Transverse colon (tissue), 4 donors: ENCODE data around the gene ELF2. TPM values are rescaled to one million over a fixed set of nuclear protein-coding genes. Genes with fewer than 3 reads are reported as not detected.
"Not testable (repeated sequence)": the region's sequence is repeated elsewhere in the genome, so short reads cannot be mapped to it uniquely, and the experiment has no call there.

Source experiments
- DNase-seq: peaks from one replicate; pipeline ENCODE4 v3.0.0-alpha.2; 2019
- H3K27ac ChIP-seq, 4 donors: fragments of 200-600 bp; sonication (generic); 2 replicates each; pipeline ENCODE4 v1.5.1; 2016 to 2018; ENCODE audit warnings: inconsistent platforms in 4 of 4
- H3K27me3 ChIP-seq: fragments of 200-600 bp; sonication (generic); 2 replicates; pipeline ENCODE4 v1.5.1; 2017; ENCODE audit warnings: inconsistent platforms
- H3K36me3 ChIP-seq, 4 donors: fragments of 200-600 bp; sonication (generic); 2 replicates each; pipeline ENCODE4 v1.5.1; 2017 to 2019; ENCODE audit warnings: inconsistent platforms in 4 of 4
- H3K4me1 ChIP-seq, 4 donors: fragments of 200-600 bp; sonication (generic); 2 replicates each; pipeline ENCODE4 v1.5.1; 2017 to 2020; ENCODE audit warnings: inconsistent platforms in 4 of 4
- H3K4me3 ChIP-seq, 4 donors: fragments of 200-600 bp; sonication (generic); 1 replicate in 1 of 4; 2 replicates in 3 of 4; pipeline versions ENCODE4 v1.5.1 to v1.6.1; 2017 to 2019; ENCODE audit warnings: inconsistent platforms in 4 of 4
- H3K9me3 ChIP-seq, 2 donors: fragments of 200-600 bp; sonication (generic); 2 replicates each; pipeline ENCODE4 v1.5.1; 2017 to 2019; ENCODE audit warnings: inconsistent platforms in 2 of 2
- CTCF ChIP-seq, 5 experiments: fragments of 200-600 bp in 3 of 5; fragments of 450-650 bp in 2 of 5; sonication (generic) in 3 of 5; IDR thresholded peaks; 1 replicate in 2 of 5; 2 replicates in 3 of 5; pipeline ENCODE4 v1.5.1; 2016 to 2017; ENCODE audit warnings: antibody characterized with exemption in 5 of 5, inconsistent platforms in 3 of 5, mild to moderate bottlenecking in 2 of 5, moderate library complexity in 1 of 5
- EP300 ChIP-seq: sonication (generic); formaldehyde crosslinking; IDR thresholded peaks from one replicate; pipeline ENCODE4 v1.6.1; 2017; ENCODE audit warnings: antibody characterized with exemption, low read depth
- POLR2A ChIP-seq: fragments of 450-650 bp; IDR thresholded peaks from one replicate; pipeline ENCODE4 v1.6.1; 2016; ENCODE audit warnings: antibody characterized with exemption, mild to moderate bottlenecking, moderate library complexity
- POLR2AphosphoS5 ChIP-seq, 3 donors: sonication (generic); formaldehyde crosslinking; IDR thresholded peaks; one replicate each; pipeline ENCODE4 v1.6.1; 2016; ENCODE audit warnings: antibody characterized with exemption in 3 of 3
- WGBS, 2 donors: methylation state at CpG; one replicate each; pipeline ENCODE4 v1.1.5; 2018; ENCODE audit warnings: low coverage in 1 of 2; 5-methylcytosine and 5-hydroxymethylcytosine counted together
- in situ Hi-C, 4 donors: fragments of 200-750 bp; cut with MboI; loops; one replicate each; pipeline versions ENCODE4 v1.15.0 to v1.15.1; 2017; ENCODE audit warnings: low sequenced_read_pairs in 3 of 4, low pct_ligation_motif_present in 1 of 4, low pct_unique_long_range_greater_than_20kb in 1 of 4
- intact Hi-C: fragments of 100-400 bp; cut with DNase I; formaldehyde crosslinking; loops from one replicate; pipeline ENCODE4 v1.15.1; 2023; ENCODE audit warnings: low total_unique reads
- total RNA-seq, 4 donors: library from RNA; depleted of rRNA; stranded (reverse); fragments of >200 nt; gene quantifications; one replicate each; pipeline ENCODE4 v1.1.0, GENCODE V29; 2016

The ELF2 gene
- total RNA-seq, 4 donors from 2014 or later: 21.7 to 65.6 (median 41.8) TPM

DNA sequence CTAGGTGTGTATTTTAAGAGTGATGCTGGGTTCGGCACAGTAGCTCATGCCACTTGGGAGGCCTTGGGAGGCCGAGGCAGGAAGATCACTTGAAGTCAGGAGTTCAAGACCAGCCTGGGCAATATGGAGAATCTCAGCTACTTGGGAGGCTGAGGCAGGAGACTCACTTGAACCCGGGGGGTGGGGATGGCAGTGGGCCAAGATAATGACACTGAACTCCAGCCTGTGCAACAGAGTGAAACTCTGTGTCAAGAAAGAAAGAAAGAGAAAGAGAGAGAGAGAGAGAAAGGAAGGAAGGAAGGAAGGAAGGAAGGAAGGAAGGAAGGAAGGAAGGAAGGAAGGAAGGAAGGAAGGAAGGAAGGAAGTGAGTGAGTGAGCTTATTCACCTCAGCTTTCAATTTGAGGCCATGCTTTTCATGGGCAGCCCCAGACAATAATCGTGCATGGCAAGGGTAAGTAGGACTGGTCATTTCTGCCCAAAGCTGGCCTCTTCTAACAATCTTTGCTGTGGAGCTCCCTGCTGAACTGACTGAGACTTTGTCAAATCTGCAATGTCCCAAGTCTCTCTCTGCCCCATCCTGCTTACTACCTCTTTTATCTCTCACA, 42.5 kb upstream of the ELF2 start:
- TF ChIP-seq EP300: no peak
- no peak for TF ChIP-seq POLR2A
- TF ChIP-seq POLR2AphosphoS5 (IDR thresholded peaks at IDR 0.05): no peak
- no peak for TF ChIP-seq CTCF (IDR thresholded peaks at IDR 0.05)
- 63 to 84% methylated on average over 1 to 4 of the region's 4 CpGs for WGBS, 2 donors
- Histone ChIP-seq H3K4me3 (no peak overlapping the region), H3K9me3 (no peaks in the 10 kb centered on the region), H3K4me1 (no peaks in the 10 kb centered on the region), H3K27ac (no peak overlapping the region), H3K27me3 (no peaks in the 10 kb centered on the region), H3K36me3 (no peaks in the 10 kb centered on the region)
- DNase-seq: no peak
- in situ Hi-C loops: no loop called here
- intact Hi-C loops: no loop called here

GRCh38 chr4:139214039-139214534, 37.1 kb upstream of the ELF2 start:
- Histone ChIP-seq H3K9me3 (no peaks in the 10 kb centered on the region), H3K27me3 (no peaks in the 10 kb centered on the region), H3K27ac (no peak overlapping the region), H3K4me1 (peaks cover 0 to 3% (median 0%) of the 10 kb centered on the region in 4 donors), H3K4me3 (no peak overlapping the region), H3K36me3 (no peaks in the 10 kb centered on the region)
- 55 to 61% methylated on average over 4 to 7 of the region's 7 CpGs for WGBS, 2 donors
- intact Hi-C loops: no loop called here
- peak; percentile 46 for DNase-seq
- TF ChIP-seq POLR2A (no peak), EP300 (no peak), CTCF (IDR thresholded peaks at IDR 0.05) (no peak), POLR2AphosphoS5 (IDR thresholded peaks at IDR 0.05) (no peak)
- in situ Hi-C loops: no loop called here

- H3K27me3 ChIP-seq, H3K4me1 ChIP-seq, in situ Hi-C loops, H3K36me3 ChIP-seq, H3K9me3 ChIP-seq, DNase-seq, intact Hi-C loops, H3K27ac ChIP-seq, H3K4me3 ChIP-seq: not testable (repeated sequence)
- 89 to 100% methylated on average over 2 to 10 of the region's 10 CpGs for WGBS, 2 donors
Measured at GRCh38 chr4:139213633-139214032, 36.6 kb upstream of the ELF2 start.

- Histone ChIP-seq H3K4me3 (no peak overlapping the region), H3K9me3 (no peaks in the 10 kb centered on the region), H3K27ac (no peak overlapping the region), H3K36me3 (no peaks in the 10 kb centered on the region), H3K4me1 (peaks cover 0 to 3% (median 0%) of the 10 kb centered on the region in 4 donors), H3K27me3 (no peaks in the 10 kb centered on the region)
- intact Hi-C loops (no loop called here), in situ Hi-C loops (no loop called here)
- WGBS, 2 donors: 77 to 92% methylated on average over 3 of the region's 3 CpGs
- DNase-seq: no peak
- no peak for TF ChIP-seq EP300
- TF ChIP-seq CTCF (IDR thresholded peaks at IDR 0.05): no peak
- no peak for TF ChIP-seq POLR2AphosphoS5 (IDR thresholded peaks at IDR 0.05)
- no peak for TF ChIP-seq POLR2A
Measured at GRCh38 chr4:139212900-139213299, 35.9 kb upstream of the ELF2 start.

- H3K9me3 ChIP-seq: no peaks in the 10 kb centered on the region
- peaks cover 0 to 3% (median 0%) of the 10 kb centered on the region in 4 donors for H3K4me1 ChIP-seq
- DNase-seq: no peak
- H3K4me3 ChIP-seq: no peak overlapping the region
- no peak overlapping the region for H3K27ac ChIP-seq
- in situ Hi-C loops (no loop called here), intact Hi-C loops (no loop called here)
- no peaks in the 10 kb centered on the region for H3K36me3 ChIP-seq
- TF ChIP-seq POLR2AphosphoS5 (IDR thresholded peaks at IDR 0.05) (no peak), EP300 (no peak)
- WGBS, 2 donors: 63 to 88% methylated on average over 1 of the region's 1 CpG
- no peaks in the 10 kb centered on the region for H3K27me3 ChIP-seq
Measured at GRCh38 chr4:139210486-139210885, 33.5 kb upstream of the ELF2 start.
